Ovary (tissue), 3 donors: Measurements from ENCODE around the gene B3GALT5.

Experiments
- POLR2A ChIP-seq: fragments of 450-650 bp; IDR thresholded peaks from one replicate; pipeline ENCODE4 v1.6.1; 2017; ENCODE audit warnings: antibody characterized with exemption, mild to moderate bottlenecking, moderate library complexity
- TF ChIP-seq, protein P1 (sequence below), 3 donors: fragments of 450-650 bp in 2 of 3; fragments of 200-600 bp in 1 of 3; IDR thresholded peaks; one replicate each; pipeline versions ENCODE4 v1.5.1 to v1.8.0; 2016 to 2022; ENCODE audit warnings: antibody characterized with exemption in 3 of 3, mild to moderate bottlenecking in 1 of 3
- donor health status: DM: no; HTN: no; CAD: no.

DNA sequence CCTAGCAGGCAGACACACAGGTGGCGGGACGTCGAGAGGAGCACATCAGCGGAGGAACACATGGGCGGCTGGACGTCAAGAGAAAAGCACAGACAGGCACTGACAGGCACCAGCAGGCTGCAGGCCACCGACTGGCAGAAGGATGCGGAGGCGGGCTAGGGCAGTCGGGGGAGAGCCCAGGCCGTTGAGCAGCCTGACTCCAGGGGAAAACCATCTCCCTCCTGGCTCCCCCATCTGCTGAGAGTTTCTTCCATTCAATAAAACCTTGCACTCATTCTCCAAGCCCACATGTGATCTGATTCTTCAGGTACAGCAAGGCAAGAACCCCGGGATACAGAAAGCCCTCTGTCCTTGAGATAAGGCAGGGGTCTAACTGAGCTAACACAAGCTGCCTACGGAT lies 25.5 kb downstream of the B3GALT5 start:
- no peak for TF ChIP-seq POLR2A
- TF ChIP-seq, protein P1, sequence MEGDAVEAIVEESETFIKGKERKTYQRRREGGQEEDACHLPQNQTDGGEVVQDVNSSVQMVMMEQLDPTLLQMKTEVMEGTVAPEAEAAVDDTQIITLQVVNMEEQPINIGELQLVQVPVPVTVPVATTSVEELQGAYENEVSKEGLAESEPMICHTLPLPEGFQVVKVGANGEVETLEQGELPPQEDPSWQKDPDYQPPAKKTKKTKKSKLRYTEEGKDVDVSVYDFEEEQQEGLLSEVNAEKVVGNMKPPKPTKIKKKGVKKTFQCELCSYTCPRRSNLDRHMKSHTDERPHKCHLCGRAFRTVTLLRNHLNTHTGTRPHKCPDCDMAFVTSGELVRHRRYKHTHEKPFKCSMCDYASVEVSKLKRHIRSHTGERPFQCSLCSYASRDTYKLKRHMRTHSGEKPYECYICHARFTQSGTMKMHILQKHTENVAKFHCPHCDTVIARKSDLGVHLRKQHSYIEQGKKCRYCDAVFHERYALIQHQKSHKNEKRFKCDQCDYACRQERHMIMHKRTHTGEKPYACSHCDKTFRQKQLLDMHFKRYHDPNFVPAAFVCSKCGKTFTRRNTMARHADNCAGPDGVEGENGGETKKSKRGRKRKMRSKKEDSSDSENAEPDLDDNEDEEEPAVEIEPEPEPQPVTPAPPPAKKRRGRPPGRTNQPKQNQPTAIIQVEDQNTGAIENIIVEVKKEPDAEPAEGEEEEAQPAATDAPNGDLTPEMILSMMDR (IDR thresholded peaks at IDR 0.05) = no peak
